Measurements from ENCODE around the gene TRIP11.

TRIP11 gene

DNA sequence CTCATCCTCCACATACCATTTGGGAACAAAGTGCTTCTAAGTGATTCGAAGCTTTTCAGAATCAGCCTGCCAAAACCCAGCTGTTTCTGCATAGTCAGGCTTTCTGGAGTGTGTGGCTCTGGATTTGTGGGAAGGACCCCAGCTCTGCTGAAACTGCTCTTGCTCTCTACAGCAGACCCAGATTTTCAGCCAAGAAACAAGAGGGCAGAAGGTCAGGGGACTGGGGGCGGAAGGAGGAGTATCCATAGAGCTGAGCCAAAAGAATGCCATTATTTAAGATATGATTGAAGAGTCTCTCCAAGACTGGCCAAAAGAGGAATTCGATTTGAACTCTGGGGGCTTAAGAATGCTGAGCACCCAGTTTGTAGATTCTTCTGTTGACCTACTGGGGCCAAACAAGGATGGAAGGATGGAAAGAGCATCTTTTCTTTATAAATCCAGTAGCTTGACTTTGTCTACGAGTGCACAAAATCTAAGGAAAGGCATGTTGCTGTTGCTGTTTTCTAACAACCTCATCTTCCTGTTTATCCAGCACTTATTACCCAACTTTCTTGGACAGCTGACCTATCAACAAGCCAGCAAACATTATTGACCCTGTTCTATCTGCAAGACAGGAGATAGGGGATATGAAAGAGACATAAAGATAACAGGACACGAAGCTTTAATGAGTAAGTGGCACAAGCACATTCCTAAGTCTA lies 121.5 kb downstream of the TRIP11 start:
- 88 to 93% methylated on average over 3 to 5 of the region's 5 CpGs for WGBS, 2 experiments (ENCODE audit: insufficient coverage in 2 of 2)
- Histone ChIP-seq H3K4me1 (ENCODE audit: control insufficient read depth, insufficient read depth, low read length, poor library complexity, severe bottlenecking) (no peaks in the 10 kb centered on the region), H3K27ac (ENCODE audit: low read depth, low read length, severe bottlenecking) (no peak overlapping the region), H3K4me3 (ENCODE audit: extremely low read depth, insufficient read depth, low read length, poor library complexity, severe bottlenecking) (no peak overlapping the region), H3K9me3 (ENCODE audit: control insufficient read depth, low read length) (no peaks in the 10 kb centered on the region), H3K36me3 (ENCODE audit: control insufficient read depth, insufficient read depth, low read length) (no peaks in the 10 kb centered on the region)

Measured in mesodermal cell (in vitro differentiated cells).